NCI-H187 (cell line): Measurements from ENCODE around the gene EREG.
"Not testable (repeated sequence)": the region's sequence is repeated elsewhere in the genome, so short reads cannot be mapped to it uniquely, and the experiment has no call there.

Experiments
- DNase-seq, 2 experiments: peaks; one replicate each; lab custom pipeline; 2025; lab: John Stamatoyannopoulos, UW

The EREG gene

DNA sequence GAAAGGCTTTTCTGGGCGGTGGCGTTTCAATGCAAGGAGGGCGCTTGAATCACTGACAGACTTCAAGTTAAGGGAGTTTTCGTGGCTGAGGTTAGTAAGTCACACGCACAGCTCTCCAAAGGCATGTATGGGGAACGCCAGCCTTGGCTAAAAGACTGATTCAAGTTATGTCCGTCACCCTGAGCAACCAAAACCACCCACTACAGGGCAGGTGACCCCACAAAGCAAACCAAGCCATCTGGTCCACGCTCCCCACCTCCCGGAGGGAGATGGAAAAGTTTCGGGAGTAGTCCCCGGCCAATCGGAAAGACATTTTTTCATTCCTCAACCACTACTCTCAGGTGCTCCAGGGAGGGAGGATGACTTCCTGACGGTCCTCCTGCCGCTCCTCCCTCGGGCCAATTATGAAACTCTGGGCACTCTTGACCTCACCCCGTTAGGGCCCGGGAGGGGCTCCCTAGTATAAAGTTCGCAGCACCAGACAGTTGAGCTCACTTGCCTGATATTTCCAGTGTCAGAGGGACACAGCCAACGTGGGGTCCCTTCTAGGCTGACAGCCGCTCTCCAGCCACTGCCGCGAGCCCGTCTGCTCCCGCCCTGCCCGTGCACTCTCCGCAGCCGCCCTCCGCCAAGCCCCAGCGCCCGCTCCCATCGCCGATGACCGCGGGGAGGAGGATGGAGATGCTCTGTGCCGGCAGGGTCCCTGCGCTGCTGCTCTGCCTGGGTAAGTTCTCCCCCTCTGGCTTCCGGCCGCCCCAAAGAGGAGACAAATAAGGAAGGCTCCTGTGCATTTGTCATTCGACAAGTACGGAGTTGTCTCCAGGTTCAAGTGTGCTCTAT lies at the start of gene EREG:
TSS of gene EREG (plus strand) at position 494 of the 840 bp plus-strand sequence. CDS start at position 658, 164 bp downstream.
- DNase-seq, result no peak

GRCh38 chr4:74315376-74315775 lies 49.6 kb upstream of the EREG start:
- no peak for DNase-seq

DNA sequence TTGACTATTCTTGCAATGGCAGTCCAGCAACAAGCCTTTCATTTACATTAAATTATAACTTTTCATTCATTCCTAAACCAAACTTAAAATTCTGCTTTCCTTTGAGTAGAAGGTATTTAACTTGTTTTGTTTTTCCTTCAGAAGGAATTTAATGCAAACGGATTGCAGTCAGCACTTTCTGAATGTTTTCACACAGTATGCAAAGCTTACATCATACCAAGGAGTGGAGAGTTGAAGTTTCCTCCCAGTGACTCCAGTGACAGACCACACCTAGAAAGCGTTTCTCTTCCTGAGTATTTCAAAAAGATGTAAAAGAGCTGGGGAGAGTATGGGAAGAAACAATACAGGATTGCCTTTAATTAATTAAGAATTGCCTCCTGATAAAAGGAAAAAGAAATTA lies 48.5 kb upstream of the EREG start:
- DNase-seq, result no peak

DNA sequence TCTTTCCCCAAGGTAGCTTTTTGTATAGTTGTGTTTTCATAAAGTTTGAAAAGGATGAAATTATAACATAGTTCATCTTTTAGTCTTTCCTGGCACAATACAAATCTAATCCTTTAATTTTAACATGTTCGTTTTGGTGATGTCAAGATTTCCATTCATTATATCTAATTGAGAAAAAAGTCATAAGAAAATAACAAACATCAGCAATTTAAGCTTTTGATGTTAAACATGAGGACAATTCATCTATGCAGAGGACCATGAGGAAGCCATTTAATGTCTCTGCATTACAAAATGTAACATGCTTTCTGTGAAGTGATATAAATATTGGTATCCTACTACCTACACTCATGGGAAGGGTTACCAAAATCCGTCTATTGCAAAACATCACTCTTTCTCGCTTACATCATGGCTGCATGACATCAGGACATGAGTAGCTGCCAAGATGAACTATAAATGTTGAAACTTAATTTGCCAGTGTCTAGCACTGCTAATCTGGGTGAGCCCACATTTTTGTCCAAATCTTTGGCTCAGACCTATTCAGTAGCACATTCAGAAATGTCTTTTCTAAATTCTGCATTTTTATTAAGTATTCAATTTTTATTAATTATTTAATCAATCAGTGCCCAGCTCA lies 47.2 kb upstream of the EREG start:
- no peak for DNase-seq

- no peak for DNase-seq
These were observed 46.7 kb upstream of the EREG start for GRCh38 chr4:74318276-74318675.

GRCh38 chr4:74319470-74319869 lies 45.5 kb upstream of the EREG start:
- DNase-seq, result no peak

GRCh38 chr4:74320559-74321118 lies 44.3 kb upstream of the EREG start:
- DNase-seq, result peak; percentile 13 to 31

DNA sequence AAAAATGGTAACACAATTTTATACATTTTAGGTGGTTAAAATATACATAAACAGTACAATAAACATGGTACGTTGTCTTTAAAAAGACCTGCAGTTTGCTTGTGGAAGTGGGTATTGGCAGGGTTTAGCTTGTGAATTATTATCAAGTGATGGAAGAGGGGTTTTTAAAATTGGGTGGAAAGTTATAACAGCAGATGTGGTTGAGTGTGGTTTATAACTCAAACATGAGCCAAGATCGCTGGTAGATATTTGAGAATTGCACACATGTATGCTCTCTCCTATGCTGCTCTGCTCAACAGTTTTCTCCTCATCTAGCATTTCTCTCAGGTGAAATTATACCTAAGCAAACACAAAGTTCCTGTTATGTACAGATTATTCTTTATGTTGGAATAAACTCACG lies 42.6 kb upstream of the EREG start:
- no peak for DNase-seq

GRCh38 chr4:74323663-74324062 lies 41.3 kb upstream of the EREG start:
- DNase-seq, result no peak

- no peak for DNase-seq
These were observed 40.7 kb upstream of the EREG start for GRCh38 chr4:74324262-74324661.

DNA sequence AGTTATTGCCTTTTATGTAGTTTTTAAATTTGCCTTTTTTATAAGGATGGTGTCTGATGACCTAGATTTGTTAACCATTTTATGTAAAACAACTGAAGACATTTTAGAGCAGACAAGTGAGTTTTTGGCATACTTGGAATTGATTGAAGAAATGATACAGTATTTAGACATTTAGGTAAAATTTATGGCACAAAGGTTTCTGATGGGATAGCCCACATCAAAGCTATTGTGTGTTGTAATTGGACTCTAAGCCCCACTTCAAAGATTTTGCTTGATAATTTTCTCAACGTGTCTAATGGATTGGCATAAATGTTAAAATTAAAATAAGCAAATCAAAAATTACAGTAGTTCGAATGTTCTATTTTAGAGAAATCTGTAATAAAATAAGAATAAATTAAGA lies 39.1 kb upstream of the EREG start:
- no peak for DNase-seq

DNA sequence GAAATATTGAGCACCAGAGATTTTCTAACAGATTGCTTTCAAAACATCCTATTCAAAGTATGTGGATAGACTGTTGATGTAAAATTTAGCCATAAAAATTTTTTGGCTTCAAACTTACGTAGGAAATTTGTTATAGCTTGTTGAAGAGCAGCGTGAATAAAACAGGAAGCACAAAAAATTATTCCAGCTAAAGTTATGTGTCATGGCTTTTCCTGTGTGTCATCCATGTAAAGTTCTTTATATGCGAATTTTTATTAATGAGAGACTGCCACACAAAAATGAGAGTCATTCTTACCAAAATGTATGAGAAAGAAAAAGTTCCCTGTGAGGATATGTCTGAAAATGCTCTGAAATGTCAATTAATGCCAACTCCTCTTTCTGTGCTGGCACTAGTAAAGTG lies 37.2 kb upstream of the EREG start:
- DNase-seq, result no peak

DNA sequence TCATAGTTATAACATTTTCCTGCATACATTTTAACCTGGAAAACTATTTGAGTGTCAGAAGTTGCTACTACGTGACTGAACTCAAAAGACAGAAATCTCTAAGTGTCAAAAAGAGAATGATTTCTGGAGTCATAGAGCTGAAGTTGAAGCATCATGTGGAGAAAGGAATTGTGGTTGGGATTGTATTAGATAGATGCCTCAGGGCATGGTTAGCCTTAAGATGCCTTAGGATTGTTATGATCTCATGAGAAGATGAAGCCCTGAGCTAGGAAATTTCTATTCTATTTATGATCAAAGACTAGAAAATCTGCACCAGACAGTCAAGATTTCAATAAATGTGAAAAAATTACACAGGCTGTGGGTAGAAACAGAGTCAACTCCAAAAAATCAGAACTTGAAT lies 36.4 kb upstream of the EREG start:
- no peak for DNase-seq

DNA sequence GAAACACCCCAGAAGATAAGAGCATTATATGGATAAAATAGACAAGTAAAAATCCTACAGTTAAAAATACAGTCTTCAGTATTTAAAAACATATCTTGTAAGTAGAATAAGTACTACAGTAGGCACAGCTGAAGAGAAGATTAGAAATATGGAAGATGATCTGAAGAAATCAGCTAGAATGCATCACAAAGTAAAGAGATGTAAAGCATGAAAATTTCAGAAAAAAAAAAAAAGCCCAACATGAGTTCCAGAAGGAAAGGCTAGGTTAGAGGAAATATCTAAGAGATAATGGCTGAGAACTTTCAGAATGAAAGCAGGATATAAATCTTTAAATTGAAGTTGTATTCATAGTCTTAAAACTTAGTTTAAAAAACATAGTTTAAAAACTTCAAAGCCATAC lies 35.6 kb upstream of the EREG start:
- no peak for DNase-seq

- DNase-seq, result no peak
These were observed 34.6 kb upstream of the EREG start for GRCh38 chr4:74330295-74330750.

- no peak for DNase-seq
These were observed 33.7 kb upstream of the EREG start for GRCh38 chr4:74331252-74331651.

- no peak for DNase-seq
These were observed 33.0 kb upstream of the EREG start for GRCh38 chr4:74331944-74332343.

- no peak for DNase-seq
These were observed 30.3 kb upstream of the EREG start for GRCh38 chr4:74334636-74335035.

DNA sequence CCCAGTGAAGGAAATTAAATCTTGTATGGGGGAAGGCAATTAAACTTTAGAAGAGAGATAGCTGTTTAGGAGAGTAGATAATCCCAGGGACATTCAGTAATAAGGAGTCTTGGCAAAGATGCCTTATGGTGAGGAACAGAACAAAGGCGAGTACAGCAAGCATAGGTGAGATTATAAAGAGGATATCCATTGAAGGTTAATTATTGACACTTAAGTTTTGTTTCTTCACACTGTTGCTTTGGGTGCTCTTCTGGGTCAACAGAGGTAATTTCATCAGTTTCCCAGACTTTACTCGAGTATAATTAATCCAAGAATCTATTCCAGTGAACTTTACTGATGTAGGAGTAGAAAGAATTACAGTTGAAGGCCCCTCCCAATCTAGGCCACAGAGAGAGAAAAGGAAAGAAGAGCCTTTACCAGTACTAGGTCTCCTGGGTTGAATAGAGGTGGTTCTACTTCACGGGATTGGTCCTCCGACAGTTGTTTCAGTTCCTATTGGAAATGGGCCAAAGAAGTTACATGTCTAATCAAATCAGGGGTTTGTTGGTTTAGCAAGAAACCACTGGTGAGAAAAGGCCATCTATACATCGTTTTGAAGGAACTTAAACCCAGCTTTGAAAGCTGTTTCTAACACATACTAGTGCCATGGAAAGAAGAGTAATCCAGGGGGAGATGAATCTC lies 29.5 kb upstream of the EREG start:
- DNase-seq, result no peak

DNA sequence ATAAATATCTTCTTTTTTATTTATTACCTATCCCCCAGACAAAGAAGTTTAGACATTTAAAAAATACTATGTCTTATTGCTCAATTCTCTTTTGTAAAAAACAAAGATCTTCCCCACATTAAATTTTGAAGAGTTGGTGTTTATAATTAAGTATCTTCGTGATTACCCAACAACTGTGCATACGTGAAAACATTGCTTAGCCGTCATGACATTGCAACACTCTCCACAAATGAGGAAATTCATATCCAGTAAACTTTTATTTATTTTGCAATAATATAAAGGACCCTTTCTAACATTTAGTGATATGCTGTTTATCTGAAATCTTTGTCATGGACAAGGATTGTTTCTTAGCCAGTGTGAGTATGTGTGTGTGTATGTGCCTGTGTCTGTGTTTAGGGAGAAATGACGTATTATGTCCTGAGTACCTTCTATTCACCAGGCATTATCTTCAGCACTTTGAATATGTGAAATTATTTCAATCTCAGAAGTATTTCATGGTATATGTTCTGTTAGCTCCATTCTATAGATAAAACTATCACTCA lies 26.1 kb upstream of the EREG start:
- no peak for DNase-seq

- no peak for DNase-seq
These were observed 25.4 kb upstream of the EREG start for GRCh38 chr4:74339501-74339900.

DNA sequence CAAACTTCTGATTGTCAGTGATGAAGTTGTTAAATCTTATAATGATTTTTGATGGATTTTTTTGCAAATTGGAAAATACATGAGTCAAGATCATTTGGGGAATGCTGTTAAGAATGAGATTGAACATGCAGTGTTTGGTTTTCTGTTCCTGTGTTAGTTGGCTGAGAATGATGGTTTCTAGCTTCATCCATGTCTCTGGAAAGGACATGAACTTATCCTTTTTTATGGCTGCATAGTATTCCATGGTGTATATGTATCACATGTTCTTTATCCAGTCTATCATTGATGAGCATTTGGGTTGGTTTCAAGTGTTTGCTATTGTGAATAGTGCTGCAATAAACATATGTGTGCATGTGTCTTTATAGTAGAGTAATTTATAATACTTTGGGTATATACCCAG lies 24.5 kb upstream of the EREG start:
- DNase-seq, result not testable (repeated sequence)
